GM23338 (cell line): ENCODE data around the gene MTMR8. TPM values are rescaled to one million over a fixed set of nuclear protein-coding genes. Genes with fewer than 3 reads are reported as not detected.

Experiments
- ATAC-seq: fragments of 200-7000 bp; cut with Tn5 transposase; 3 replicates; pipeline ENCODE4 v1.9.1; 2020
- DNase-seq: peaks from one replicate; pipeline ENCODE4 v3.0.0-alpha.2; 2015; ENCODE audit warnings: low spot score
- H2AFZ ChIP-seq: fragments of 200-600 bp; sonication (generic); 2 replicates; pipeline ENCODE4 v1.8.0; 2016; ENCODE audit warnings: antibody characterized with exemption, mild to moderate bottlenecking, moderate library complexity
- H3F3A ChIP-seq: fragments of 200-600 bp; sonication (generic); replicated peaks from 2 replicates; pipeline ENCODE4 v1.8.0; 2017; ENCODE audit warnings: antibody characterized with exemption, mixed run types, low read depth
- H3K27ac ChIP-seq: fragments of 200-600 bp; sonication (generic); 2 replicates; pipeline ENCODE4 v1.6.1; 2016; ENCODE audit warnings: low read depth
- H3K27me3 ChIP-seq: fragments of 200-600 bp; sonication (generic); 2 replicates; pipeline ENCODE4 v1.8.0; 2016; ENCODE audit warnings: mild to moderate bottlenecking, mixed run types, moderate library complexity; ENCODE audit not compliant: insufficient read depth
- H3K36me3 ChIP-seq: fragments of 200-600 bp; sonication (generic); 2 replicates; pipeline ENCODE4 v1.8.0; 2016; ENCODE audit warnings: mild to moderate bottlenecking; ENCODE audit not compliant: insufficient read depth
- H3K4me1 ChIP-seq: fragments of 200-600 bp; sonication (generic); 2 replicates; pipeline ENCODE4 v1.8.0; 2016; ENCODE audit warnings: mild to moderate bottlenecking, moderate library complexity; ENCODE audit not compliant: insufficient read depth
- H3K4me2 ChIP-seq: fragments of 200-600 bp; sonication (generic); 2 replicates; pipeline ENCODE4 v1.7.1; 2017; ENCODE audit warnings: mixed run types
- H3K4me3 ChIP-seq: fragments of 200-600 bp; sonication (generic); 2 replicates; pipeline ENCODE4 v1.6.1; 2016; ENCODE audit warnings: mixed run types
- H3K79me2 ChIP-seq: fragments of 200-600 bp; sonication (generic); replicated peaks from 2 replicates; pipeline ENCODE4 v1.8.0; 2017; ENCODE audit warnings: mild to moderate bottlenecking; ENCODE audit not compliant: insufficient read depth
- H3K9me2 ChIP-seq: fragments of 200-600 bp; sonication (generic); 2 replicates; pipeline ENCODE4 v1.8.0; 2017; ENCODE audit not compliant: insufficient read depth
- H4K20me1 ChIP-seq: fragments of 200-600 bp; sonication (generic); replicated peaks from 2 replicates; pipeline ENCODE4 v1.8.0; 2017; ENCODE audit warnings: mild to moderate bottlenecking; ENCODE audit not compliant: insufficient read depth
- H3K27ac Mint-ChIP-seq: 2 replicates; pipeline ENCODE4 v1.8.0; 2020; ENCODE audit warnings: inconsistent platforms, mild to moderate bottlenecking, moderate library complexity, mixed read lengths
- H3K27me3 Mint-ChIP-seq: 3 replicates; pipeline ENCODE4 v1.8.0; 2022; ENCODE audit warnings: low read depth, mild to moderate bottlenecking, moderate library complexity, mixed read lengths, inconsistent platforms; ENCODE audit not compliant: insufficient read depth, poor library complexity
- H3K36me3 Mint-ChIP-seq: 3 replicates; pipeline ENCODE4 v1.8.0; 2021; ENCODE audit warnings: low read depth, mild to moderate bottlenecking, inconsistent platforms, moderate library complexity, mixed read lengths
- H3K4me1 Mint-ChIP-seq: 3 replicates; pipeline ENCODE4 v1.8.0; 2020; ENCODE audit warnings: mild to moderate bottlenecking, inconsistent platforms, mixed read lengths
- H3K4me3 Mint-ChIP-seq: 3 replicates; pipeline ENCODE4 v1.8.0; 2021; ENCODE audit warnings: moderate library complexity, mild to moderate bottlenecking, inconsistent platforms, mixed read lengths
- H3K9me3 Mint-ChIP-seq: 3 replicates; pipeline ENCODE4 v1.8.0; 2020; ENCODE audit warnings: moderate library complexity, mild to moderate bottlenecking, inconsistent platforms, mixed read lengths
- CREB1 ChIP-seq: fragments of 250-450 bp; sonication (Bioruptor Pico); IDR thresholded peaks from 2 replicates; pipeline ENCODE4 v1.5.0; 2020; ENCODE audit warnings: low read depth, mild to moderate bottlenecking, moderate library complexity
- EZH2phosphoT487 ChIP-seq: fragments of 200-600 bp; sonication (generic); IDR thresholded peaks from one replicate; pipeline ENCODE4 v1.8.1; 2018; ENCODE audit warnings: antibody characterized with exemption; ENCODE audit not compliant: unreplicated experiment
- NANOG ChIP-seq: IDR thresholded peaks from 2 replicates; pipeline ENCODE4 v1.6.1; 2016; ENCODE audit warnings: antibody characterized with exemption, borderline replicate concordance
- polyA plus RNA-seq: library from polyadenylated mRNA; unstranded; fragments of >200 nt; fragmentation: Nextera tagmentation; extraction: Ambion mirVana; gene quantifications from 2 replicates; pipeline ENCODE4 v1.2.1, GENCODE V29; 2016
- total RNA-seq: library from RNA; depleted of rRNA; stranded (reverse); fragments of >200 nt; shearing (Covaris generic); gene quantifications from 2 replicates; pipeline ENCODE4 v1.2.3, GENCODE V29; 2014
- TF ChIP-seq, protein P1 (sequence below): IDR thresholded peaks from one replicate; pipeline ENCODE4 v1.6.1; 2018; ENCODE audit warnings: antibody characterized with exemption; ENCODE audit not compliant: unreplicated experiment
- TF ChIP-seq, protein P2 (sequence below): fragments of 250-450 bp; sonication (Bioruptor Pico); IDR thresholded peaks from 2 replicates; pipeline ENCODE4 v1.5.0; 2020; ENCODE audit warnings: mild to moderate bottlenecking, moderate library complexity

MTMR8 gene
- total and polyA plus RNA-seq, 2 experiments from 2014 or later = 5.6 to 8.8 TPM

DNA sequence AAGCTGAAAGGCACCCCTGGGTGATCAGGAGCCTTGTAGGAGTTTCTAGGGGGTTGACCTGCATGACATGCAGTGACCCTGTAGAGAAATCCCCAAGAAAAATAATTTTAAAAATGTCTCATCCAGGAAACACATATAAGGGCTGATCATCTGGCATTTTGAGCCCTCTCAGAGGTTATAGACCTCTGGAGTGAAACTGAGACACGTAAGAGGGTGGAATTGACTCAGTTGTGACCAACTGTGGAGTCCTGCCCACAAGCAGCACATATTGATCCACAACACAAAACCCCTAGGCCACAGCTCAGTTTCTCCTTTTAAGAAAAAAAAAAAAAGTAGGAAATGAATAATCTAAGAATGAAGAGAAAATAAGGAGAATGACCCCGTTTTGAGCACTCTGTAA, 32.5 kb upstream of the MTMR8 start:
- peaks cover 7% of the 10 kb centered on the region for H3K27me3 Mint-ChIP-seq
- 0 out of 2 replicates have a peak, but pooled peaks cover 5% of the 10 kb centered on the region for H3K9me2 ChIP-seq
- H3K4me2 ChIP-seq = peak overlapping the region; percentile 67
- H3K36me3 ChIP-seq = no peaks in the 10 kb centered on the region
- no peaks in the 10 kb centered on the region for H3F3A ChIP-seq
- H3K4me3 ChIP-seq = no peak overlapping the region
- no peaks in the 10 kb centered on the region for H3K79me2 ChIP-seq
- peaks cover 2% of the 10 kb centered on the region; the same call in 1 of the 3 replicates for H3K9me3 Mint-ChIP-seq
- peak; percentile 40; the same call in 2 of the 3 replicates for ATAC-seq
- peaks cover 34% of the 10 kb centered on the region for H3K4me1 ChIP-seq
- H3K4me1 Mint-ChIP-seq = peaks cover 28% of the 10 kb centered on the region; the same call in 2 of the 3 replicates
- no peak overlapping the region for H3K4me3 Mint-ChIP-seq
- TF ChIP-seq CREB1 (CRISPR knock-in tag) (no peak), NANOG (no peak), EZH2phosphoT487 (no peak)
- TF ChIP-seq, protein P1, sequence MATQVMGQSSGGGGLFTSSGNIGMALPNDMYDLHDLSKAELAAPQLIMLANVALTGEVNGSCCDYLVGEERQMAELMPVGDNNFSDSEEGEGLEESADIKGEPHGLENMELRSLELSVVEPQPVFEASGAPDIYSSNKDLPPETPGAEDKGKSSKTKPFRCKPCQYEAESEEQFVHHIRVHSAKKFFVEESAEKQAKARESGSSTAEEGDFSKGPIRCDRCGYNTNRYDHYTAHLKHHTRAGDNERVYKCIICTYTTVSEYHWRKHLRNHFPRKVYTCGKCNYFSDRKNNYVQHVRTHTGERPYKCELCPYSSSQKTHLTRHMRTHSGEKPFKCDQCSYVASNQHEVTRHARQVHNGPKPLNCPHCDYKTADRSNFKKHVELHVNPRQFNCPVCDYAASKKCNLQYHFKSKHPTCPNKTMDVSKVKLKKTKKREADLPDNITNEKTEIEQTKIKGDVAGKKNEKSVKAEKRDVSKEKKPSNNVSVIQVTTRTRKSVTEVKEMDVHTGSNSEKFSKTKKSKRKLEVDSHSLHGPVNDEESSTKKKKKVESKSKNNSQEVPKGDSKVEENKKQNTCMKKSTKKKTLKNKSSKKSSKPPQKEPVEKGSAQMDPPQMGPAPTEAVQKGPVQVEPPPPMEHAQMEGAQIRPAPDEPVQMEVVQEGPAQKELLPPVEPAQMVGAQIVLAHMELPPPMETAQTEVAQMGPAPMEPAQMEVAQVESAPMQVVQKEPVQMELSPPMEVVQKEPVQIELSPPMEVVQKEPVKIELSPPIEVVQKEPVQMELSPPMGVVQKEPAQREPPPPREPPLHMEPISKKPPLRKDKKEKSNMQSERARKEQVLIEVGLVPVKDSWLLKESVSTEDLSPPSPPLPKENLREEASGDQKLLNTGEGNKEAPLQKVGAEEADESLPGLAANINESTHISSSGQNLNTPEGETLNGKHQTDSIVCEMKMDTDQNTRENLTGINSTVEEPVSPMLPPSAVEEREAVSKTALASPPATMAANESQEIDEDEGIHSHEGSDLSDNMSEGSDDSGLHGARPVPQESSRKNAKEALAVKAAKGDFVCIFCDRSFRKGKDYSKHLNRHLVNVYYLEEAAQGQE = no peak
- TF ChIP-seq, protein P2, sequence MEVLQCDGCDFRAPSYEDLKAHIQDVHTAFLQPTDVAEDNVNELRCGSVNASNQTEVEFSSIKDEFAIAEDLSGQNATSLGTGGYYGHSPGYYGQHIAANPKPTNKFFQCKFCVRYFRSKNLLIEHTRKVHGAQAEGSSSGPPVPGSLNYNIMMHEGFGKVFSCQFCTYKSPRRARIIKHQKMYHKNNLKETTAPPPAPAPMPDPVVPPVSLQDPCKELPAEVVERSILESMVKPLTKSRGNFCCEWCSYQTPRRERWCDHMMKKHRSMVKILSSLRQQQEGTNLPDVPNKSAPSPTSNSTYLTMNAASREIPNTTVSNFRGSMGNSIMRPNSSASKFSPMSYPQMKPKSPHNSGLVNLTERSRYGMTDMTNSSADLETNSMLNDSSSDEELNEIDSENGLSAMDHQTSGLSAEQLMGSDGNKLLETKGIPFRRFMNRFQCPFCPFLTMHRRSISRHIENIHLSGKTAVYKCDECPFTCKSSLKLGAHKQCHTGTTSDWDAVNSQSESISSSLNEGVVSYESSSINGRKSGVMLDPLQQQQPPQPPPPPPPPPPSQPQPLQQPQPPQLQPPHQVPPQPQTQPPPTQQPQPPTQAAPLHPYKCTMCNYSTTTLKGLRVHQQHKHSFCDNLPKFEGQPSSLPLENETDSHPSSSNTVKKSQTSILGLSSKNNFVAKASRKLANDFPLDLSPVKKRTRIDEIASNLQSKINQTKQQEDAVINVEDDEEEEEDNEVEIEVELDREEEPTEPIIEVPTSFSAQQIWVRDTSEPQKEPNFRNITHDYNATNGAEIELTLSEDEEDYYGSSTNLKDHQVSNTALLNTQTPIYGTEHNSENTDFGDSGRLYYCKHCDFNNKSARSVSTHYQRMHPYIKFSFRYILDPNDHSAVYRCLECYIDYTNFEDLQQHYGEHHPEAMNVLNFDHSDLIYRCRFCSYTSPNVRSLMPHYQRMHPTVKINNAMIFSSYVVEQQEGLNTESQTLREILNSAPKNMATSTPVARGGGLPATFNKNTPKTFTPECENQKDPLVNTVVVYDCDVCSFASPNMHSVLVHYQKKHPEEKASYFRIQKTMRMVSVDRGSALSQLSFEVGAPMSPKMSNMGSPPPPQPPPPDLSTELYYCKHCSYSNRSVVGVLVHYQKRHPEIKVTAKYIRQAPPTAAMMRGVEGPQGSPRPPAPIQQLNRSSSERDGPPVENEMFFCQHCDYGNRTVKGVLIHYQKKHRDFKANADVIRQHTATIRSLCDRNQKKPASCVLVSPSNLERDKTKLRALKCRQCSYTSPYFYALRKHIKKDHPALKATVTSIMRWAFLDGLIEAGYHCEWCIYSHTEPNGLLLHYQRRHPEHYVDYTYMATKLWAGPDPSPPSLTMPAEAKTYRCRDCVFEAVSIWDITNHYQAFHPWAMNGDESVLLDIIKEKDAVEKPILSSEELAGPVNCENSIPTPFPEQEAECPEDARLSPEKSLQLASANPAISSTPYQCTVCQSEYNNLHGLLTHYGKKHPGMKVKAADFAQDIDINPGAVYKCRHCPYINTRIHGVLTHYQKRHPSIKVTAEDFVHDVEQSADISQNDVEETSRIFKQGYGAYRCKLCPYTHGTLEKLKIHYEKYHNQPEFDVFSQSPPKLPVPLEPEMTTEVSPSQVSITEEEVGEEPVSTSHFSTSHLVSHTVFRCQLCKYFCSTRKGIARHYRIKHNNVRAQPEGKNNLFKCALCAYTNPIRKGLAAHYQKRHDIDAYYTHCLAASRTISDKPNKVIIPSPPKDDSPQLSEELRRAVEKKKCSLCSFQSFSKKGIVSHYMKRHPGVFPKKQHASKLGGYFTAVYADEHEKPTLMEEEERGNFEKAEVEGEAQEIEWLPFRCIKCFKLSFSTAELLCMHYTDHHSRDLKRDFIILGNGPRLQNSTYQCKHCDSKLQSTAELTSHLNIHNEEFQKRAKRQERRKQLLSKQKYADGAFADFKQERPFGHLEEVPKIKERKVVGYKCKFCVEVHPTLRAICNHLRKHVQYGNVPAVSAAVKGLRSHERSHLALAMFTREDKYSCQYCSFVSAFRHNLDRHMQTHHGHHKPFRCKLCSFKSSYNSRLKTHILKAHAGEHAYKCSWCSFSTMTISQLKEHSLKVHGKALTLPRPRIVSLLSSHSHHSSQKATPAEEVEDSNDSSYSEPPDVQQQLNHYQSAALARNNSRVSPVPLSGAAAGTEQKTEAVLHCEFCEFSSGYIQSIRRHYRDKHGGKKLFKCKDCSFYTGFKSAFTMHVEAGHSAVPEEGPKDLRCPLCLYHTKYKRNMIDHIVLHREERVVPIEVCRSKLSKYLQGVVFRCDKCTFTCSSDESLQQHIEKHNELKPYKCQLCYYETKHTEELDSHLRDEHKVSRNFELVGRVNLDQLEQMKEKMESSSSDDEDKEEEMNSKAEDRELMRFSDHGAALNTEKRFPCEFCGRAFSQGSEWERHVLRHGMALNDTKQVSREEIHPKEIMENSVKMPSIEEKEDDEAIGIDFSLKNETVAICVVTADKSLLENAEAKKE = no peak
- H3K27me3 ChIP-seq = no peaks in the 10 kb centered on the region
- H2AFZ ChIP-seq = no peak overlapping the region
- H3K27ac ChIP-seq = no peak overlapping the region
- DNase-seq = no peak
- H3K36me3 Mint-ChIP-seq = no peaks in the 10 kb centered on the region; the same call in 2 of the 3 replicates
- peak overlapping the region; percentile 95 for H3K27ac Mint-ChIP-seq
- no peaks in the 10 kb centered on the region for H4K20me1 ChIP-seq
